ENCODE measurements around the gene TMEM263. TPM values are rescaled to one million over a fixed set of nuclear protein-coding genes. Genes with fewer than 3 reads are reported as not detected.

The TMEM263 gene
- total and polyA plus RNA-seq, 9 of the 15 experiments (the other 6 are each of a cell fraction or from before 2014, with no cell fraction given), result 12.6 to 36.7 (median 24.4) TPM

- Histone ChIP-seq H3K27ac (ENCODE audit: extremely low read depth, low read depth, low read length) (no peak overlapping the region), H3K27me3 (ENCODE audit: control insufficient read depth in 2 of 2, insufficient read depth in 2 of 2, low read length in 2 of 2) (peaks cover 22 to 59% of the 10 kb centered on the region in 2 experiments; a peak in 3 of 5 replicates), H3K4me1 (replicated peaks in 1 of 2; ENCODE audit: control insufficient read depth in 2 of 2, insufficient read depth in 2 of 2, low read length in 2 of 2) (no peaks in the 10 kb centered on the region; a peak in 2 of 5 replicates), H3K4me2 (ENCODE audit: insufficient read depth, low read length) (no peak overlapping the region), H3K36me3 (ENCODE audit: control insufficient read depth, insufficient read depth, low read length) (no peaks in the 10 kb centered on the region), H3K9ac (ENCODE audit: insufficient read depth in 1 of 2, low read depth in 2 of 2, low read length in 2 of 2) (no peak overlapping the region), H3K4me3 (no peak overlapping the region), H3K9me3 (replicated peaks; ENCODE audit: control insufficient read depth, insufficient read depth, low read depth, low read length) (no peaks in the 10 kb centered on the region), H2AFZ (ENCODE audit: low read depth, low read length) (no peak overlapping the region), H3K9me1 (ENCODE audit: control insufficient read depth, insufficient read depth, low read length) (no peaks in the 10 kb centered on the region), H4K20me1 (replicated peaks; ENCODE audit: control insufficient read depth, insufficient read depth, low read length) (no peaks in the 10 kb centered on the region), H3K79me2 (ENCODE audit: control insufficient read depth, insufficient read depth, low read length) (no peaks in the 10 kb centered on the region)
- WGBS (ENCODE audit: insufficient coverage, low coverage, missing lambda C conversion rate), result 11% methylated on average over 6 of the region's 6 CpGs
- DNase-seq (ENCODE audit: extremely low read depth in 1 of 4, low spot score in 3 of 4), result no peak
- BruUV-seq (replicated peaks), result no TSS peak
- ChIA-PET CTCF (ENCODE audit: low intra/inter-chr PET ratio) (no interaction called here), POLR2A (interaction anchor here (0.6 kb wide), 1 partner anchor 75 kb away, joined by 3 read pairs; the partner anchor contains the start of gene MTERF2)
- in situ Hi-C loops (cut with MboI), result no loop called here
- no peak for FAIRE-seq
- no peak for ATAC-seq
- intact Hi-C loops (cut with micrococcal nuclease), result loop anchor here (10.0 kb wide), 1 partner anchor 177 kb away; no protein-coding TSS in a partner anchor
- no peak for TF ChIP-seq ZNF589 (CRISPR knock-in tag; IDR thresholded peaks at IDR 0.05; ENCODE audit: low read depth)
- TF ChIP-seq KHSRP (IDR thresholded peaks at IDR 0.05), result no peak
- no peak for TF ChIP-seq SIRT6 (IDR thresholded peaks at IDR 0.05; ENCODE audit: low read depth, low read length)
- TF ChIP-seq HIVEP1 (CRISPR knock-in tag; IDR thresholded peaks at IDR 0.05), result no peak
- no peak for TF ChIP-seq SIX5 (IDR thresholded peaks at IDR 0.05; ENCODE audit: borderline replicate concordance in 1 of 2, insufficient read depth in 1 of 2, low read depth in 1 of 2, low read length in 2 of 2)
- no peak for TF ChIP-seq MXD1 (CRISPR knock-in tag; IDR thresholded peaks at IDR 0.05; ENCODE audit: borderline replicate concordance, poor library complexity, severe bottlenecking)
- TF ChIP-seq BRF1 (IDR thresholded peaks at IDR 0.05; ENCODE audit: borderline replicate concordance, extremely low read depth, insufficient read length), result no peak
- no peak for TF ChIP-seq KDM5B (IDR thresholded peaks at IDR 0.05; ENCODE audit: insufficient replicate concordance, low read depth, low read length)
- no peak for TF ChIP-seq NFIC (IDR thresholded peaks at IDR 0.05)
- TF ChIP-seq CHD7 (IDR thresholded peaks at IDR 0.05; ENCODE audit: low read depth, low read length), result no peak
Observed at GRCh38 chr12:106911581-106911980, 44.1 kb upstream of the TMEM263 start.
